Stimulated activated effector memory CD8-positive, alpha-beta T cell treated with anti-CD3 and anti-CD28 coated beads, Interleukin-12 subunit alpha, Interleukin-12 subunit beta, amount 100 ng/mL, for 72 hours (primary cell): ENCODE data around the gene EPHA5.

Source experiments
- ATAC-seq: fragments of 150-1000 bp; cut with Tn5 transposase; 2 replicates; pipeline ENCODE4 v1.10.0; 2021
- DNase-seq, 2 donors: peaks; one replicate each; pipeline ENCODE4 v3.0.0; 2021 to 2022; ENCODE audit warnings: low spot score in 2 of 2
- H3K27ac Mint-ChIP-seq: one replicate; pipeline ENCODE4 v1.8.0; 2022; ENCODE audit warnings: mild to moderate bottlenecking, mixed read lengths
- H3K36me3 Mint-ChIP-seq: one replicate; pipeline ENCODE4 v1.8.0; 2022; ENCODE audit warnings: mild to moderate bottlenecking, mixed read lengths
- H3K4me1 Mint-ChIP-seq: one replicate; pipeline ENCODE4 v1.8.0; 2022; ENCODE audit warnings: mixed read lengths
- H3K4me3 Mint-ChIP-seq: one replicate; pipeline ENCODE4 v1.8.0; 2022; ENCODE audit warnings: mild to moderate bottlenecking, mixed read lengths
- H3K9me3 Mint-ChIP-seq: one replicate; pipeline ENCODE4 v1.8.0; 2022; ENCODE audit warnings: mixed read lengths

EPHA5 gene

DNA sequence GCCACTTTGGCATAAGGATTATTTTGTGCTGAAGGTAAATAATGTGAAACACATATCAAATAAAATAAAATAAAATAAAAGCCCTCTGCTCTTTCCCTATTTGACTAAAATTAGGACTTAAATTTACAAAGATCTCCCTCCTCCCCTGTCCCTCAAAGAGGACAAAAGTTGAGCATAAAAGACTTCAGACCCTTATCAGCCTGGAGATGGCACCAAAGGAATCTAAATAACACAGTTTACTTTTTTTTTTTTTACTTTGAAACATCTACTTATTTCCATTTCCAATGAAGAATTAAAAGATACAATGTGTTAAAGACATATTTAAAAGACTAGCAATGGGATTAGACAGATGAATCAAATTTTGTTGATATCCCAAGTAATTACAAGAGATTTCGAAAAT lies 89.7 kb downstream of the EPHA5 start:
- H3K4me1 Mint-ChIP-seq, result no peaks in the 10 kb centered on the region

DNA sequence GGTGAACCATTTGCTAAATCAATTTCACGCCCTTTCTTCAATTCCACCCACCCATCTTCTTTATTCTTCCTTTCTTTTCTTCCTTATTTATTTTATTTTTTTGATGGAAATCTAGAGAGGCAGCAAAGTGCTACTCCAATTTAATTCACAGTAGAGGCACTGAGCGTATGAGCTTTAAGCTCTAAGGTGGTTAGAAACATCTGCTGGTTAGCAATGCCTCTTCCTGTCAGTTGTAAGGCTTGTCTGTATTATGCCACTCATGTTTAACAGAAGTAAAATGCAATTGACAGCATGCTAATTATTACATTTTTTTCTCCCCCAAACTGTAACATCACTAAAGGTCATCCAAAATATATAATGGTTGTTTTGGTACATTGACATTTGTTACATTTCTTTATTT lies 103.8 kb downstream of the EPHA5 start:
- Mint-ChIP-seq H3K36me3 (no peaks in the 10 kb centered on the region), H3K9me3 (peaks cover 9% of the 10 kb centered on the region), H3K4me1 (no peaks in the 10 kb centered on the region), H3K4me3 (no peak overlapping the region), H3K27ac (no peak overlapping the region)
- DNase-seq (no peak), ATAC-seq (no peak)

More for the DNA sequence above, 89.7 kb downstream of the EPHA5 start:
- no peak for ATAC-seq
- Mint-ChIP-seq H3K4me3 (no peak overlapping the region), H3K36me3 (no peaks in the 10 kb centered on the region), H3K27ac (no peak overlapping the region), H3K9me3 (peaks cover 15% of the 10 kb centered on the region)
- DNase-seq, result no peak

DNA sequence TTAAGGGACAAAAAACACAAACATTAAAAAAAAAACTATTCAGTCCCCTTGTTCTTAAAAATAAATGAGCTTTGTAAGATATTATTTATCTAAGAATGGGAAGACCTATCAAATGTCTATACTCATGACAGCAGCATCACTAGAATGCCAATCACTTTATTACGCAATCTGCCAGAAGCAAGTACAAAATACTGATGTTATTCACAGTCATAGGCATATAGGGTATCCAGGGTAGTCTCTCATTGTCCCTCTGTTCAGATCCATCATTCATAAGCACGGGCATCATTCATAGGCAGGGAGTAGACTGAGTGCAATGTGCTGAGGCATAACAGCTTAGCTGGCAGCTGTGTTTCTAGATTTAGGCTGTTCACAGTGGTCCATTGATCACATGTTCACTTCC lies 109.1 kb downstream of the EPHA5 start:
- DNase-seq, result no peak
- ATAC-seq, result no peak
- Mint-ChIP-seq H3K9me3 (peaks cover 9% of the 10 kb centered on the region), H3K36me3 (no peaks in the 10 kb centered on the region), H3K27ac (no peak overlapping the region), H3K4me3 (no peak overlapping the region), H3K4me1 (no peaks in the 10 kb centered on the region)

DNA sequence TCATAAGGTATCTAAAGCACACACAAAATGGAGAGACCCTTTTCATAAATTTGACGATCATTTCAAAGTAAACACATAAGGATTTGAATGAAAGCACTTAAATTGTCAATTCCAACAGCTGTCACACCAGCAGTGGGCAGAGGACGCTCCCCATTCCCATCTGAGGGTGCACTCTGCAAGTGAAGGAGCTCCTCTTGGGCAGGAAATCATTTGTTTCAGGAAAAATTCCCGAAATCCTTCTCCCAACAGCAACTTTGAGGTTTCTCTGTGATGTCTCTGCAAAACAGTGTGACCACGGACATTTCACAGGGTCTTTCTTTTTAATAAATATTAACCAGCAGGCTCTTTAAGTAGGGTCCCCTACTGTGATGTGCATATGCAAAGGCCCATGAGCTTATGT lies 111.0 kb downstream of the EPHA5 start:
- H3K36me3 Mint-ChIP-seq, result no peaks in the 10 kb centered on the region
- no peak overlapping the region for H3K4me3 Mint-ChIP-seq
- peaks cover 6% of the 10 kb centered on the region for H3K9me3 Mint-ChIP-seq
- no peak for ATAC-seq
- no peak for DNase-seq
- no peaks in the 10 kb centered on the region for H3K4me1 Mint-ChIP-seq
- no peak overlapping the region for H3K27ac Mint-ChIP-seq

DNA sequence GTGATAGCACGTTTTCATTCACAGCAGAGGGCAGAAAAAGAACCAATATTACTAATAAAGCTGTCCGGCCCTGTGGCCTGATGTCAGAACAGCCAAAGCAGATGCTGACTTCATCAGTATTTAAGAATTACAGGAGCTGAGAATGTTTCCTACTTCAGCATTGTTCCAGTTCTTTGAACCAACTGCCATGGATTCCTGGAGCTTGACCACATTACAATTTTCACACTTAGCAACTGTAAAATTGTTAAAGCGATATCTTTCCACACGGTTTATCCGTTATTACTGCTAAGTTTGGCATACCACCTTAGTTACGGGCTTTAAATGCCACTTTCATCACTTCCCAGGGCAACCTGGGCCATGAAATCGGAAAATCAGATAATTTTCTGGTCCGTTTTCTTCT lies 118.2 kb downstream of the EPHA5 start:
- DNase-seq, result no peak
- no peaks in the 10 kb centered on the region for H3K4me1 Mint-ChIP-seq

DNA sequence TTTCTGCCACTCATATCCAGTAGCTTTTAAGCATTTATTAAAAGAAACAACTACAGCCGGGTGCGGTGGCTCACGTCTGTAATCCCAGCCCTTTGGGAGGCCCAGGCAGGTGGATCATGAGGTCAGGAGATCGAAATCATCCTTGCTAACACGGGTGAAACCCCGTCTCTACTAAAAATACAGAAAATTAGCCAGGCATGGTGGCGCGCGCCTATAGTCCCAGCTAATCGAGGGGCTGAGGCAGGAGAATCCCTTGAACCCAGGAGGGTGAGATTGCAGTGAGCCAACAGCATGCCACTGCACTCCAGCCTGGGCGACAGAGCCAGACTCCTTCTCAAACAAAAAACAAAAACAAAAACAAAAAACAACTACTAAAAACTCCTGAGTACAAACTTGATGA lies 119.8 kb downstream of the EPHA5 start:
- Mint-ChIP-seq H3K27ac (no peak overlapping the region), H3K4me1 (no peaks in the 10 kb centered on the region), H3K4me3 (no peak overlapping the region), H3K36me3 (no peaks in the 10 kb centered on the region), H3K9me3 (peaks cover 8% of the 10 kb centered on the region)
- DNase-seq (no peak), ATAC-seq (no peak)

More for the DNA sequence above, 118.2 kb downstream of the EPHA5 start:
- Mint-ChIP-seq H3K27ac (no peak overlapping the region), H3K36me3 (no peaks in the 10 kb centered on the region), H3K4me3 (no peak overlapping the region), H3K9me3 (peaks cover 4% of the 10 kb centered on the region)
- no peak for ATAC-seq

DNA sequence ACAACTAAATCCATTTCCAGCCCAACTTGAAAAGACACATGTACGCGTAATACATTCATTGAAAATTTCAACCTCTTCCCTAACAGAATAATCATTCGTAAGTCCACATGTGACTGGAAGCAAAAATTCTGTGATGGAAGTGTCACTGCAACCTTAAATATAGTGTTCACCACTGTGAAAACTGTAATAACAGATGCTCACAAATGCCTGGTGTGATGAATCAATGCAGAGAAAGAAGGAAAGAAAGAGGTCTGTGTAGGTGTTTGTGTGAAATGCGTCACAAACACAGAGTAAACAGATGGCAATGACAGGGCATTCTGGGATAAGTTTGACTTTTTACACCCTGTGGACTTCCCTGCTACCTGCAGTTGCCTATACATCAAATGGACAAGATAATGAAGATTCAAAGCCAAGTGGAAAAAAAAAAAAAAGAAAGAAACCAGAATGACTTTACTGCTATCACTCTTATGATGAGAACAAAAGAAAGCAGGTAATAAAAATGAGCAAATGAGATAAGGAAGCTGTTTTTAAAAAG lies 123.3 kb downstream of the EPHA5 start:
- Mint-ChIP-seq H3K4me3 (no peak overlapping the region), H3K9me3 (peaks cover 15% of the 10 kb centered on the region), H3K36me3 (no peaks in the 10 kb centered on the region), H3K27ac (no peak overlapping the region), H3K4me1 (no peaks in the 10 kb centered on the region)
- DNase-seq (no peak), ATAC-seq (no peak)

DNA sequence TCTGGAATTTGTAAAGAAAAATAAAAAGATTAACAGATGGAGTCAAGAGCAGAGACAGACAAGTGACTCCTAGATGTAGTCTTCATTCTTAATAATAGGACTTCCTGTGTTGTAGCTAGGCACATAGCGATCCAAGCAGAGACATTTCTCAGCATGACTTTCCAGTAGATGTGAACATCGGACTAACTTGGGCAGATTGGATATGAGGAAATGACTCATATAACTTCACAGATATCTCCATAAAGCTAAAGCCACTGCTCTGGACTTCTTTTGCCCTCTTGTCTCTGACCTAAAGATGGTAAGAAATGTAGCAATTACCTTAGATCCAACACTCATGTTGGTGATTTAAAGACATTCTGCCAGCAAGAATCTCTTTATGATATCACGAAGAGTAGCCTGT lies 131.7 kb downstream of the EPHA5 start:
- Mint-ChIP-seq H3K27ac (no peak overlapping the region), H3K4me3 (no peak overlapping the region), H3K9me3 (peaks cover 11% of the 10 kb centered on the region), H3K36me3 (no peaks in the 10 kb centered on the region), H3K4me1 (no peaks in the 10 kb centered on the region)
- DNase-seq (no peak), ATAC-seq (no peak)

DNA sequence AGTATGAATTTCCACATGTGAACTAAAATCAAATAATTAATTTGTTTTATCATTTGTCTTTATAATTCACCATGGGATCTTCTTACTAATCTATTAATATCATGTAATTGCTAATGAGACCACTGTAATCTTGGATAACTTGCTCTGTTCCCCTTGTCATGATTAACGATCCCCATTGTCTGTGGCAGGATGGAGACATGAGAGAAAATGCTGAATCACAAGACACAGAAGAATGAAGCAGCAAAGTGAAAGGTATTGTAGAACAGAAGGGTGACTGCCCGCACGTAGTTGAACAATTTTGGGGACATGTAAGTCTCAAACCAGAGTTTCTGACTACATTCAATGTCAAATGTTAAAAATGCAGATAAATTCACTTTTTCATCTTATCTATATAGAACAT lies 135.2 kb downstream of the EPHA5 start:
- no peaks in the 10 kb centered on the region for H3K4me1 Mint-ChIP-seq
- H3K36me3 Mint-ChIP-seq, result no peaks in the 10 kb centered on the region
- peaks cover 11% of the 10 kb centered on the region for H3K9me3 Mint-ChIP-seq
- no peak for DNase-seq
- H3K27ac Mint-ChIP-seq, result no peak overlapping the region
- no peak overlapping the region for H3K4me3 Mint-ChIP-seq
- no peak for ATAC-seq

DNA sequence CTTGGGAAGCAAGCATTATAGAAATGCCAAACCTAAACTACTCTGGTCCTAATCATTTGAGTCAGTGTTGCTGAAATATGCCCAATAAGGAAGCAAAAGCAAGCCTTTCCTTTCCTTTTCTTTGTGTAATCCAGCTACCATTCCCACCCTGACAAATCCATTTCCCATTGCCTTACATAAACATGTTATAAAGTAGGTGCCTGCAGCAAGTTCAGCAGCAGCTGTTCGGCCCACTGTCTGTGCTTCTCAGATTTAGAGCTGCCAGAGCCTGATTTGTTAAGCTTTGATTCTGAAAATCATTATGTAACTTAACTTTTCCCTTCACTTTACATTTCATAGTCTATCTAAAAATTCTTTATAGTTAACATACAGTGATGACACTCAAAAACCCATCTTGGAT lies 148.6 kb downstream of the EPHA5 start:
- H3K4me3 Mint-ChIP-seq, result no peak overlapping the region
- H3K36me3 Mint-ChIP-seq, result no peaks in the 10 kb centered on the region
- no peaks in the 10 kb centered on the region for H3K4me1 Mint-ChIP-seq
- DNase-seq, result no peak
- ATAC-seq, result no peak
- peaks cover 2% of the 10 kb centered on the region for H3K9me3 Mint-ChIP-seq
- H3K27ac Mint-ChIP-seq, result no peak overlapping the region

DNA sequence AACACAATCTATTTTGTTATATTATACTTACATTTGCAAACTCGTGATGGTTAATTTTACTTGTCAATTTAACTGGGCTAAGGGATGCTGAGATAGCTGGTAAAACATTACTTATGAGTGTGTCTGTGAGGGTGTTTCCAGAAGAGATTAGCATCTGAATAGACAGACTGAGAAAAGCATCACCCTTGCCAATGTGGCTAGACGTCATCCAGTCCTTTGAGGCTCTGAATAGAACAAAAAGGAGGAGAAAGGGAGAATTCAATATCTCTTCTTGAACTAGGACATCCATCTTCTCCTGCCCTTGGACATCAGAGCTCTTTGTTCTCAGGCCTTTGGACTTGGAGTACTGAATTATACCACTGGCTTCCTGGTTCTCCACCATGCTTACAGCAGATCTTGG lies 154.6 kb downstream of the EPHA5 start:
- H3K27ac Mint-ChIP-seq, result no peak overlapping the region
- H3K4me1 Mint-ChIP-seq, result no peaks in the 10 kb centered on the region
- no peaks in the 10 kb centered on the region for H3K36me3 Mint-ChIP-seq
- DNase-seq (no peak), ATAC-seq (no peak)
- no peak overlapping the region for H3K4me3 Mint-ChIP-seq
- peaks cover 19% of the 10 kb centered on the region for H3K9me3 Mint-ChIP-seq

DNA sequence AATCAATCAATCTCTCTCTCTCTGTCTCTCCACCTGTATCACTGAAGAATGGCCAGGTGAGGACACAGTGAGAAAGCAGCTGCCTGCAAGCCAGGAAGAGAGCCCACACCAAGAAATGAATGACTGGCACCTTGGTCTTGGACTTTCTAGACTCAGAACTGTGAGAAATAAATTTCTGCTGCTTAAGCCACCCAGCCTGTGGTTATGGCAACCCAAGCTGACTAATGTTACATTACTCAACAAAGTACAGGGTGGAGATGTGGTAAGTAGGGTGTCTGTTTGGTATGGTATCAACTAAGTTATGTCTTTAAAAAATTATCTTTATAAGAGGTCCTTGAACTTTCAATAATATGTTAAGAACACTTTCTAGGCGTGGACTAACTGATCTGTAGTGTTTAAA lies 159.3 kb downstream of the EPHA5 start:
- no peaks in the 10 kb centered on the region for H3K4me1 Mint-ChIP-seq
- no peak for ATAC-seq
- H3K4me3 Mint-ChIP-seq, result no peak overlapping the region
- no peaks in the 10 kb centered on the region for H3K36me3 Mint-ChIP-seq
- H3K9me3 Mint-ChIP-seq, result peaks cover 19% of the 10 kb centered on the region
- DNase-seq, result no peak
- H3K27ac Mint-ChIP-seq, result no peak overlapping the region

DNA sequence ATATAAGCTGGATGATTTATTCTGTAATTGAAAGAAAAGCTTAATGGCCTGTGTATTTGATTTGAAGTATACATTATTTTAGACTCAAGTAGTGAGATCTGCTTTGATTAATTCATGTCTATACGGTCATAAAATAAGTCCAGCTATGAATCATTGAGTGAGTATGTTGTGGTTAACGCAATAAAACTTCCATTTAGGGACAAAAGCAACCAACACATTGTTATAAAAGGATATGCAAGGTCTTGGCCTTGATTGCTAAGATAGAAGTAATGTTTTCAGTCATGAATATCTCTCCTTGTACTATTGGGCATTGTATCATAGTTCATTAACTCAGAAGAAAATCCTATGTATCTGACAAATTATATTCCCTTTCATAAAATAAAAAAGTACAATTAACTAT lies 162.1 kb downstream of the EPHA5 start:
- no peaks in the 10 kb centered on the region for H3K4me1 Mint-ChIP-seq
- DNase-seq (no peak), ATAC-seq (no peak)
- H3K4me3 Mint-ChIP-seq, result no peak overlapping the region
- no peak overlapping the region for H3K27ac Mint-ChIP-seq
- H3K36me3 Mint-ChIP-seq, result no peaks in the 10 kb centered on the region
- peaks cover 8% of the 10 kb centered on the region for H3K9me3 Mint-ChIP-seq

DNA sequence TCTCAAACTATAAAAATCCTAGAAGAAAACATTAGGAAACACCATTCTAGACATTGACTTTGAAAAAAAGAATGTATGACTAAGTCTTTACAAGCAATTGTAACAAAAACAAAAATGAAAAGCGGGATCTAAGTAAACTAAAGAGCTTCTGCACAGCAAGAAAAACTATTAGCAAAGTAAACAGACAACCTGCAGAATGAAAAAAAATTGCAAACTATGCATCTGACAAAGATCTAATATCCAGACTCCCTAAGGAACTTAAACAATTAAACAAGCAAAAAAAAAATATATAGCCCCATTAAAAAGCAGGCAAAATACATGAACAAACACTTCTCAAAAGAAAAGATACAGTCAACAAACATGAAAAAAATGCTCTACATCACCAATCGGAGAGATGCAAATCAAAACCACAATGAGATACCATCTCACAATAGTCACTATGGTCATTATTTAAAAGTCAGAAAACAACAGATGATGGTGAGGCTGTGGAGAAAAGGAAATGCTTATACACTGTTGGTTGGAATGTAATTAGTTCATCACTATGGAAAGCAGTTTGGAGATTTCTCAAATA lies 168.1 kb downstream of the EPHA5 start:
- Mint-ChIP-seq H3K4me3 (no peak overlapping the region), H3K4me1 (no peaks in the 10 kb centered on the region), H3K36me3 (no peaks in the 10 kb centered on the region), H3K27ac (no peak overlapping the region), H3K9me3 (peaks cover 9% of the 10 kb centered on the region)
- no peak for ATAC-seq
- no peak for DNase-seq

DNA sequence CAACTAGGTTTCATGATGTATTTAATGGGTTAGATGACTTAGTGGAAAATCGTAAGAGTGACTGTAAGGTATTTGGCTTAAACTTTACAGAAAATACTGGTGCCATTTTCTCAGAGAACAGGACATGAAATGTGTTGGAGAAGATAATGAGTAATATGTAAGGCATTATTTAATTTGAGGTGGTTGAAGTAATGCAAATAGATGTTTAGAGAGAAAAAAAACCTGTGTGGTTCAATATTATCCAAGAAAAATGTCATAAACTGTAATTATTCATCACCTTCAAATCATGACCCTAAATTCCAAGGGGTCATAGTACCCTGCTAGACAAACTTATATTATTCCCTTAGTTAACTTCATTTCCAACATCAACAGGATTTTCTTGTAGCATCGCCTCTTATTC lies 171.7 kb downstream of the EPHA5 start:
- H3K27ac Mint-ChIP-seq, result no peak overlapping the region
- peaks cover 13% of the 10 kb centered on the region for H3K9me3 Mint-ChIP-seq
- H3K4me1 Mint-ChIP-seq, result no peaks in the 10 kb centered on the region
- no peak overlapping the region for H3K4me3 Mint-ChIP-seq
- ATAC-seq, result no peak
- no peaks in the 10 kb centered on the region for H3K36me3 Mint-ChIP-seq
- DNase-seq, result no peak

DNA sequence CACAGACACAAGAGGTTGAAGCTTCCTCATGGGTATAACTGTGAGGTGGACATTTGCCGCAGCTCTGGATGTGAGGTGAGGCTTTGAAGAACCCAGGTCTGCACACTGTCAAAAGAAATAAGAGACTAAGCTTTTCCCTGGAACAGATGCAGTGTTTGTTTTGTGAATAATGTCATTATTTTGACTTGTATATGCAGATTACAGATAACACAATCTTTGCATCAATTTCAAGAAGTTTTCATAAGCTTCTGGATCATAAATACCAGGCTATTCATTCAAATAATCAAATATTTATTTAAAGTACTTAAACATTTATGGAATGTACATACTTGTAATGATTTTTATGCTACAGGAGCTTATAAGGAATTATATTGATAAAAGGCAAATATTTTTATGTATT lies 174.8 kb downstream of the EPHA5 start:
- Mint-ChIP-seq H3K4me3 (no peak overlapping the region), H3K9me3 (peaks cover 10% of the 10 kb centered on the region), H3K27ac (no peak overlapping the region), H3K36me3 (no peaks in the 10 kb centered on the region), H3K4me1 (no peaks in the 10 kb centered on the region)
- DNase-seq, result no peak
- no peak for ATAC-seq

DNA sequence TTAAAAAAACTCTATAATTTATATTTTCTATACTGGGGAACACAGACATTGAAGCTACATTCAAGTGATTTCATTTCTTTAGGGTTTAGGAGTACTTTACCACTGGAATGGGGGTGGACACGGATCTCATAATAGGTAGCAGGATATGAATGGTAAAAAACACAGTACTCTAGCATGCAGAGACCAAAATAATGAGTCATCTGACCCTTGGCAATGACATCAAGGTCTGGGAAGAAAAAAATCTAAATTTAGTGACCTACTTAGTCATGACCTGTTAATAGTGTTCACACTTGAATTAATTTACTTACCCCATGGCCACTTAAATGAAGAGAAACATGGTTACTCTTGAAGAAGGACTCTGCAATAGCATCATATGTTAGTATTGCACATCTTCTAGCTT lies 187.9 kb downstream of the EPHA5 start:
- Mint-ChIP-seq H3K27ac (no peak overlapping the region), H3K4me1 (no peaks in the 10 kb centered on the region), H3K36me3 (no peaks in the 10 kb centered on the region), H3K4me3 (no peak overlapping the region), H3K9me3 (peaks cover 10% of the 10 kb centered on the region)
- DNase-seq, result no peak
- ATAC-seq, result no peak
